ENCODE measurements around the gene PABPC4L.
"Not testable (repeated sequence)": the region's sequence is repeated elsewhere in the genome, so short reads cannot be mapped to it uniquely, and the experiment has no call there.

PABPC4L gene

GRCh38 chr4:134201216-134202161, at the start of gene PABPC4L:
TSS of gene PABPC4L (minus strand) at chr4:134201789. CDS start at chr4:134201019, 770 bp downstream.
- DNase-seq: peak; percentile 80

GRCh38 chr4:134251322-134251721, 49.7 kb upstream of the PABPC4L start:
- no peak for DNase-seq

GRCh38 chr4:134243742-134244713, 42.4 kb upstream of the PABPC4L start:
- no peak for DNase-seq

GRCh38 chr4:134219043-134219442, 17.5 kb upstream of the PABPC4L start:
- DNase-seq: no peak

- no peak for DNase-seq
These were observed 14.8 kb upstream of the PABPC4L start for GRCh38 chr4:134216411-134216810.

- DNase-seq: no peak
These were observed 14.2 kb upstream of the PABPC4L start for GRCh38 chr4:134215620-134216344.

GRCh38 chr4:134207955-134208354, 6.4 kb upstream of the PABPC4L start:
- DNase-seq: not testable (repeated sequence)

GRCh38 chr4:134202166-134202956, 772 bp upstream of the PABPC4L start:
- DNase-seq: peak; percentile 52

- no peak for DNase-seq
These were observed 776 bp downstream of the PABPC4L start for GRCh38 chr4:134200811-134201215.

- peak; percentile 53 for DNase-seq
These were observed 11.6 kb downstream of the PABPC4L start for GRCh38 chr4:134189949-134190348.

GRCh38 chr4:134189480-134189879, 12.1 kb downstream of the PABPC4L start:
- DNase-seq: peak; percentile 53

- no peak for DNase-seq
These were observed 22.9 kb downstream of the PABPC4L start for GRCh38 chr4:134178706-134179105.

GRCh38 chr4:134174271-134174670, 27.3 kb downstream of the PABPC4L start:
- no peak for DNase-seq

GRCh38 chr4:134160211-134160610, 41.4 kb downstream of the PABPC4L start:
- no peak for DNase-seq

GRCh38 chr4:134154097-134154496, 47.5 kb downstream of the PABPC4L start:
- no peak for DNase-seq

GRCh38 chr4:134147941-134148340, 53.6 kb downstream of the PABPC4L start:
- no peak for DNase-seq
